WTC11 (cell line): ENCODE measurements around the gene CACNA1C. TPM values are rescaled to one million over a fixed set of nuclear protein-coding genes. Genes with fewer than 3 reads are reported as not detected.

Experiments used
- ATAC-seq: fragments of 200-7000 bp; cut with Tn5 transposase; 2 replicates; pipeline ENCODE4 v1.10.0; 2021; ENCODE audit warnings: mild to moderate bottlenecking, moderate library complexity
- CTCF ChIA-PET: fragments of 300-600 bp; sonication (Branson Sonifier 250); formaldehyde crosslinking; loops from one replicate; lab custom pipeline; 2021; ENCODE audit warnings: antibody characterized with exemption; lab: Charles Lee
- POLR2A ChIA-PET: fragments of 350-600 bp; sonication (Branson Sonifier 250); formaldehyde crosslinking; loops from one replicate; lab custom pipeline; 2021; ENCODE audit warnings: antibody characterized with exemption; lab: Charles Lee
- DNase-seq: peaks from one replicate; pipeline ENCODE4 v3.0.0; 2021; ENCODE audit warnings: low spot score
- H3K27ac Mint-ChIP-seq: 2 replicates; pipeline ENCODE4 v1.8.0; 2021; ENCODE audit warnings: mixed read lengths
- H3K27me3 Mint-ChIP-seq: 2 replicates; pipeline ENCODE4 v1.8.0; 2021; ENCODE audit warnings: low read depth, mild to moderate bottlenecking, moderate library complexity, mixed read lengths
- H3K36me3 Mint-ChIP-seq: 2 replicates; pipeline ENCODE4 v1.8.0; 2021; ENCODE audit warnings: mixed read lengths
- H3K4me1 Mint-ChIP-seq: 2 replicates; pipeline ENCODE4 v1.8.0; 2022; ENCODE audit warnings: mixed read lengths
- H3K4me3 Mint-ChIP-seq: 2 replicates; pipeline ENCODE4 v1.8.0; 2021; ENCODE audit warnings: mild to moderate bottlenecking, moderate library complexity, mixed read lengths
- H3K9me3 Mint-ChIP-seq: 2 replicates; pipeline ENCODE4 v1.8.0; 2021; ENCODE audit warnings: mixed read lengths
- ELF4 ChIP-seq: sonication (generic); formaldehyde crosslinking; IDR thresholded peaks from 2 replicates; pipeline ENCODE4 v1.8.1; 2022; ENCODE audit warnings: low read depth, mild to moderate bottlenecking, moderate library complexity, missing genetic modification reagents
- ETV6 ChIP-seq: sonication (generic); formaldehyde crosslinking; IDR thresholded peaks from 2 replicates; pipeline ENCODE4 v1.8.1; 2022; ENCODE audit warnings: mild to moderate bottlenecking, missing genetic modification reagents
- GABPB1 ChIP-seq: sonication (generic); formaldehyde crosslinking; IDR thresholded peaks from 2 replicates; pipeline ENCODE4 v1.8.1; 2023; ENCODE audit warnings: mild to moderate bottlenecking, missing genetic modification reagents
- GTF2I ChIP-seq: fragments of 250-450 bp; sonication (Bioruptor Pico); conservative IDR thresholded peaks from 2 replicates; pipeline ENCODE4 v1.4.0; 2021; ENCODE audit warnings: mild to moderate bottlenecking
- JAZF1 ChIP-seq: fragments of 250-450 bp; sonication (Bioruptor Pico); IDR thresholded peaks from 2 replicates; pipeline ENCODE4 v1.9.0; 2021; ENCODE audit warnings: moderate library complexity, mild to moderate bottlenecking, inconsistent platforms
- MXD4 ChIP-seq: fragments of 250-450 bp; sonication (Bioruptor Pico); IDR thresholded peaks from 2 replicates; pipeline ENCODE4 v1.8.0; 2021; ENCODE audit warnings: mild to moderate bottlenecking, moderate library complexity, borderline replicate concordance
- NFATC4 ChIP-seq: fragments of 250-450 bp; sonication (Bioruptor Pico); IDR thresholded peaks from 2 replicates; pipeline ENCODE4 v1.9.0; 2021; ENCODE audit warnings: mild to moderate bottlenecking
- NFYB ChIP-seq: sonication (generic); formaldehyde crosslinking; conservative IDR thresholded peaks from 2 replicates; pipeline ENCODE4 v1.8.0; 2022; ENCODE audit warnings: low read depth, missing genetic modification reagents
- NR2C2 ChIP-seq: sonication (generic); formaldehyde crosslinking; IDR thresholded peaks from 2 replicates; pipeline ENCODE4 v1.8.0; 2022; ENCODE audit warnings: mild to moderate bottlenecking, missing genetic modification reagents
- PRRX2 ChIP-seq: fragments of 250-450 bp; sonication (Bioruptor Pico); IDR thresholded peaks from 2 replicates; pipeline ENCODE4 v1.8.0; 2021; ENCODE audit warnings: mild to moderate bottlenecking
- SMAD3 ChIP-seq: sonication (generic); formaldehyde crosslinking; IDR thresholded peaks from 2 replicates; pipeline ENCODE4 v1.8.0; 2022; ENCODE audit warnings: missing genetic modification reagents, mild to moderate bottlenecking, borderline replicate concordance
- SMAD4 ChIP-seq: sonication (generic); formaldehyde crosslinking; IDR thresholded peaks from 2 replicates; pipeline ENCODE4 v1.8.0; 2022; ENCODE audit warnings: mild to moderate bottlenecking, missing genetic modification reagents
- SOX15 ChIP-seq: fragments of 250-450 bp; sonication (Bioruptor Pico); IDR thresholded peaks from 2 replicates; pipeline ENCODE4 v1.9.0; 2021; ENCODE audit warnings: mild to moderate bottlenecking
- SP1 ChIP-seq: sonication (generic); formaldehyde crosslinking; conservative IDR thresholded peaks from 2 replicates; pipeline ENCODE4 v1.8.1; 2022; ENCODE audit warnings: missing genetic modification reagents
- ZBTB21 ChIP-seq: sonication (generic); formaldehyde crosslinking; IDR thresholded peaks from 2 replicates; pipeline ENCODE4 v1.8.1; 2023; ENCODE audit warnings: mild to moderate bottlenecking, missing genetic modification reagents, borderline replicate concordance
- ZNF219 ChIP-seq: sonication (generic); formaldehyde crosslinking; IDR thresholded peaks from 2 replicates; pipeline ENCODE4 v1.8.0; 2023; ENCODE audit warnings: missing genetic modification reagents, mild to moderate bottlenecking, borderline replicate concordance
- ZNF232 ChIP-seq: sonication (generic); formaldehyde crosslinking; IDR thresholded peaks from 2 replicates; pipeline ENCODE4 v1.8.0; 2022; ENCODE audit warnings: mild to moderate bottlenecking, missing genetic modification reagents
- ZNF263 ChIP-seq: sonication (generic); formaldehyde crosslinking; IDR thresholded peaks from 2 replicates; pipeline ENCODE4 v1.8.1; 2022; ENCODE audit warnings: low read depth, mild to moderate bottlenecking, moderate library complexity, missing genetic modification reagents
- total RNA-seq: library from RNA; stranded (reverse); gene quantifications from 3 replicates; pipeline ENCODE4 v1.2.3, GENCODE V29; 2021
- TF ChIP-seq, protein P1 (sequence below): sonication (generic); formaldehyde crosslinking; IDR thresholded peaks from 2 replicates; pipeline ENCODE4 v1.8.1; 2022; ENCODE audit warnings: mild to moderate bottlenecking, missing genetic modification reagents, moderate library complexity, borderline replicate concordance
- TF ChIP-seq, protein P2 (sequence below): sonication (generic); formaldehyde crosslinking; IDR thresholded peaks from 2 replicates; pipeline ENCODE4 v1.8.1; 2023; ENCODE audit warnings: mild to moderate bottlenecking, missing genetic modification reagents, moderate library complexity
- TF ChIP-seq, protein P3 (sequence below): sonication (generic); formaldehyde crosslinking; IDR thresholded peaks from 2 replicates; pipeline ENCODE4 v1.8.0; 2022; ENCODE audit warnings: mild to moderate bottlenecking, missing genetic modification reagents
- TF ChIP-seq, protein P4 (sequence below): fragments of 250-450 bp; sonication (Bioruptor Pico); IDR thresholded peaks from 2 replicates; pipeline ENCODE4 v1.9.0; 2021; ENCODE audit warnings: mild to moderate bottlenecking
- TF ChIP-seq, protein P5 (sequence below): sonication (generic); formaldehyde crosslinking; IDR thresholded peaks from 2 replicates; pipeline ENCODE4 v1.8.1; 2022; ENCODE audit warnings: low read depth, mild to moderate bottlenecking, moderate library complexity, missing genetic modification reagents, borderline replicate concordance
- TF ChIP-seq, protein P6 (sequence below): sonication (generic); formaldehyde crosslinking; IDR thresholded peaks from 2 replicates; pipeline ENCODE4 v1.8.1; 2022; ENCODE audit warnings: mild to moderate bottlenecking, moderate library complexity, missing genetic modification reagents
- TF ChIP-seq, protein P7 (sequence below): fragments of 250-450 bp; sonication (Bioruptor Pico); IDR thresholded peaks from 2 replicates; pipeline ENCODE4 v1.9.0; 2021; ENCODE audit warnings: mild to moderate bottlenecking

CACNA1C gene
- total RNA-seq, 1 experiment from 2014 or later: 1.7 TPM

DNA sequence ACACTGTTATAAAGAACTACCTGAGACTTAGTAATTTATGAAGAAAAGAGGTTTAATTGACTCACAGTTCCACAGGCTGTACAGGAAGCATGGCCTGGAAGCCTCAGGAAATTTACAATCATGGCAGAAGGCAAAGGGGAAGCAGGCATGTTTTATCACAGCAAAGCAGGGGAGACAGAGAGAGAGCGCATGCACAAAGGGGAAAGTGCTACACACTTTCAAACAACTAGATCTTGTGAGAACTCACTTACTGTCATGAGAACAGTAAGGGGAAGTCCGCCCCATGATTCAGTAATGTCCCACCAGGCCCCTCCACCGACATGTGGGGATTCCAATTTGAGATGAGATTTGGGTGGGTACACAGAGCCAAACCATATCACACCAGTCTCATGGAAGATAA is 313.9 kb downstream of the CACNA1C start:
- H3K4me3 Mint-ChIP-seq: no peak overlapping the region
- POLR2A ChIA-PET: no interaction called here
- CTCF ChIA-PET: no interaction called here
- peaks cover 9% of the 10 kb centered on the region for H3K36me3 Mint-ChIP-seq
- H3K4me1 Mint-ChIP-seq: peaks cover 15% of the 10 kb centered on the region
- DNase-seq (no peak), ATAC-seq (no peak)
- TF ChIP-seq, protein P1, sequence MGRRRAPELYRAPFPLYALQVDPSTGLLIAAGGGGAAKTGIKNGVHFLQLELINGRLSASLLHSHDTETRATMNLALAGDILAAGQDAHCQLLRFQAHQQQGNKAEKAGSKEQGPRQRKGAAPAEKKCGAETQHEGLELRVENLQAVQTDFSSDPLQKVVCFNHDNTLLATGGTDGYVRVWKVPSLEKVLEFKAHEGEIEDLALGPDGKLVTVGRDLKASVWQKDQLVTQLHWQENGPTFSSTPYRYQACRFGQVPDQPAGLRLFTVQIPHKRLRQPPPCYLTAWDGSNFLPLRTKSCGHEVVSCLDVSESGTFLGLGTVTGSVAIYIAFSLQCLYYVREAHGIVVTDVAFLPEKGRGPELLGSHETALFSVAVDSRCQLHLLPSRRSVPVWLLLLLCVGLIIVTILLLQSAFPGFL (CRISPR knock-in tag): no peak
- TF ChIP-seq ETV6: no peak
- TF ChIP-seq, protein P2, sequence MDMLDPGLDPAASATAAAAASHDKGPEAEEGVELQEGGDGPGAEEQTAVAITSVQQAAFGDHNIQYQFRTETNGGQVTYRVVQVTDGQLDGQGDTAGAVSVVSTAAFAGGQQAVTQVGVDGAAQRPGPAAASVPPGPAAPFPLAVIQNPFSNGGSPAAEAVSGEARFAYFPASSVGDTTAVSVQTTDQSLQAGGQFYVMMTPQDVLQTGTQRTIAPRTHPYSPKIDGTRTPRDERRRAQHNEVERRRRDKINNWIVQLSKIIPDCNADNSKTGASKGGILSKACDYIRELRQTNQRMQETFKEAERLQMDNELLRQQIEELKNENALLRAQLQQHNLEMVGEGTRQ: no peak
- no peak for TF ChIP-seq PRRX2
- TF ChIP-seq GTF2I (CRISPR knock-in tag): no peak
- no peak for TF ChIP-seq ZNF219
- no peak for TF ChIP-seq NR2C2 (CRISPR knock-in tag)
- no peak overlapping the region for H3K27ac Mint-ChIP-seq
- peaks cover 16% of the 10 kb centered on the region for H3K9me3 Mint-ChIP-seq
- H3K27me3 Mint-ChIP-seq: no peaks in the 10 kb centered on the region

DNA sequence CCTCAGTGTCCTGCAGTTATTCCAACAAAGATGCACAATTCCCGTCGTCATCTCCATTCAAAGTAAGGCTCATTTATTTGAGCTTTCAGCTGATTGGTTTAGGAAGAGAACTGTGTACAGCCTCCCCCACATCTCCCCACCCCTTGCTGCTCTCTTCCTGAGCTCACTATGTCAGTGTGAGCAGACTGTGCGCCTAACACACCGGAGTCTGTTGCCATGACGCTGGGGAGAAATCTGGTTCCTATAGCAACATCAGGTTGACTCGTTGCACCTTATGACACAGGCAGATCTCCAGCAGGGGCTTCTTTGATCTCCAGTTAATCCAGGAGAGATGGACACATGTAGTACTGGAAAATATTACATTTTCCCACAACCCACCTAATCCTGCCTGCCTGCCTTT is 319.4 kb downstream of the CACNA1C start:
- TF ChIP-seq, protein P3, sequence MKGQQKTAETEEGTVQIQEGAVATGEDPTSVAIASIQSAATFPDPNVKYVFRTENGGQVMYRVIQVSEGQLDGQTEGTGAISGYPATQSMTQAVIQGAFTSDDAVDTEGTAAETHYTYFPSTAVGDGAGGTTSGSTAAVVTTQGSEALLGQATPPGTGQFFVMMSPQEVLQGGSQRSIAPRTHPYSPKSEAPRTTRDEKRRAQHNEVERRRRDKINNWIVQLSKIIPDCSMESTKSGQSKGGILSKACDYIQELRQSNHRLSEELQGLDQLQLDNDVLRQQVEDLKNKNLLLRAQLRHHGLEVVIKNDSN (CRISPR knock-in tag): no peak
- TF ChIP-seq SMAD4 (CRISPR knock-in tag): no peak
- TF ChIP-seq, protein P4, sequence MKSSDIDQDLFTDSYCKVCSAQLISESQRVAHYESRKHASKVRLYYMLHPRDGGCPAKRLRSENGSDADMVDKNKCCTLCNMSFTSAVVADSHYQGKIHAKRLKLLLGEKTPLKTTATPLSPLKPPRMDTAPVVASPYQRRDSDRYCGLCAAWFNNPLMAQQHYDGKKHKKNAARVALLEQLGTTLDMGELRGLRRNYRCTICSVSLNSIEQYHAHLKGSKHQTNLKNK (CRISPR knock-in tag): no peak
- TF ChIP-seq ZNF263 (CRISPR knock-in tag): no peak
- TF ChIP-seq MXD4 (CRISPR knock-in tag): no peak
- TF ChIP-seq ZNF232 (CRISPR knock-in tag): no peak
- no peak for TF ChIP-seq SOX15 (CRISPR knock-in tag)
- no peak for TF ChIP-seq SMAD3
- TF ChIP-seq, protein P5, sequence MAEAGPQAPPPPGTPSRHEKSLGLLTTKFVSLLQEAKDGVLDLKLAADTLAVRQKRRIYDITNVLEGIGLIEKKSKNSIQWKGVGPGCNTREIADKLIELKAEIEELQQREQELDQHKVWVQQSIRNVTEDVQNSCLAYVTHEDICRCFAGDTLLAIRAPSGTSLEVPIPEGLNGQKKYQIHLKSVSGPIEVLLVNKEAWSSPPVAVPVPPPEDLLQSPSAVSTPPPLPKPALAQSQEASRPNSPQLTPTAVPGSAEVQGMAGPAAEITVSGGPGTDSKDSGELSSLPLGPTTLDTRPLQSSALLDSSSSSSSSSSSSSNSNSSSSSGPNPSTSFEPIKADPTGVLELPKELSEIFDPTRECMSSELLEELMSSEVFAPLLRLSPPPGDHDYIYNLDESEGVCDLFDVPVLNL: no peak
- no peak for TF ChIP-seq ZBTB21 (CRISPR knock-in tag)
- TF ChIP-seq JAZF1: no peak
- no peak for TF ChIP-seq ETV6
- TF ChIP-seq SP1 (CRISPR knock-in tag): no peak
- TF ChIP-seq NFYB (CRISPR knock-in tag): no peak
- no peak for TF ChIP-seq ELF4 (CRISPR knock-in tag)
- TF ChIP-seq GABPB1 (CRISPR knock-in tag): no peak
- TF ChIP-seq, protein P6, sequence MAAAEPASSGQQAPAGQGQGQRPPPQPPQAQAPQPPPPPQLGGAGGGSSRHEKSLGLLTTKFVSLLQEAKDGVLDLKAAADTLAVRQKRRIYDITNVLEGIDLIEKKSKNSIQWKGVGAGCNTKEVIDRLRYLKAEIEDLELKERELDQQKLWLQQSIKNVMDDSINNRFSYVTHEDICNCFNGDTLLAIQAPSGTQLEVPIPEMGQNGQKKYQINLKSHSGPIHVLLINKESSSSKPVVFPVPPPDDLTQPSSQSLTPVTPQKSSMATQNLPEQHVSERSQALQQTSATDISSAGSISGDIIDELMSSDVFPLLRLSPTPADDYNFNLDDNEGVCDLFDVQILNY (CRISPR knock-in tag): no peak
- TF ChIP-seq, protein P7, sequence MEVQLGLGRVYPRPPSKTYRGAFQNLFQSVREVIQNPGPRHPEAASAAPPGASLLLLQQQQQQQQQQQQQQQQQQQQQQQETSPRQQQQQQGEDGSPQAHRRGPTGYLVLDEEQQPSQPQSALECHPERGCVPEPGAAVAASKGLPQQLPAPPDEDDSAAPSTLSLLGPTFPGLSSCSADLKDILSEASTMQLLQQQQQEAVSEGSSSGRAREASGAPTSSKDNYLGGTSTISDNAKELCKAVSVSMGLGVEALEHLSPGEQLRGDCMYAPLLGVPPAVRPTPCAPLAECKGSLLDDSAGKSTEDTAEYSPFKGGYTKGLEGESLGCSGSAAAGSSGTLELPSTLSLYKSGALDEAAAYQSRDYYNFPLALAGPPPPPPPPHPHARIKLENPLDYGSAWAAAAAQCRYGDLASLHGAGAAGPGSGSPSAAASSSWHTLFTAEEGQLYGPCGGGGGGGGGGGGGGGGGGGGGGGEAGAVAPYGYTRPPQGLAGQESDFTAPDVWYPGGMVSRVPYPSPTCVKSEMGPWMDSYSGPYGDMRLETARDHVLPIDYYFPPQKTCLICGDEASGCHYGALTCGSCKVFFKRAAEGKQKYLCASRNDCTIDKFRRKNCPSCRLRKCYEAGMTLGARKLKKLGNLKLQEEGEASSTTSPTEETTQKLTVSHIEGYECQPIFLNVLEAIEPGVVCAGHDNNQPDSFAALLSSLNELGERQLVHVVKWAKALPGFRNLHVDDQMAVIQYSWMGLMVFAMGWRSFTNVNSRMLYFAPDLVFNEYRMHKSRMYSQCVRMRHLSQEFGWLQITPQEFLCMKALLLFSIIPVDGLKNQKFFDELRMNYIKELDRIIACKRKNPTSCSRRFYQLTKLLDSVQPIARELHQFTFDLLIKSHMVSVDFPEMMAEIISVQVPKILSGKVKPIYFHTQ (CRISPR knock-in tag): no peak
- no peak for TF ChIP-seq NFATC4 (CRISPR knock-in tag)
- no peak overlapping the region for H3K27ac Mint-ChIP-seq
- H3K4me1 Mint-ChIP-seq: peaks cover 5% of the 10 kb centered on the region
- CTCF ChIA-PET: interaction anchor here (1.2 kb wide), 1 partner anchor 15 kb away, joined by 3 read pairs; no protein-coding TSS in a partner anchor
- H3K27me3 Mint-ChIP-seq: no peaks in the 10 kb centered on the region
- POLR2A ChIA-PET: no interaction called here
- H3K36me3 Mint-ChIP-seq: peaks cover 1% of the 10 kb centered on the region
- no peak for DNase-seq
- ATAC-seq: no peak
- no peak overlapping the region for H3K4me3 Mint-ChIP-seq
- H3K9me3 Mint-ChIP-seq: peaks cover 2% of the 10 kb centered on the region
